Esophagus squamous epithelium (tissue), 4 donors: Measurements from ENCODE around the gene SMOC1.

Source experiments
- POLR2A ChIP-seq, 4 donors: fragments of 450-650 bp; IDR thresholded peaks; one replicate each; pipeline ENCODE4 v1.6.1; 2017; ENCODE audit warnings: antibody characterized with exemption in 4 of 4, mild to moderate bottlenecking in 4 of 4, moderate library complexity in 3 of 4
- TF ChIP-seq, protein P1 (sequence below), 6 experiments: fragments of 450-650 bp in 4 of 6; fragments of 200-600 bp in 2 of 6; sonication (generic) in 2 of 6; IDR thresholded peaks; one replicate each; pipeline ENCODE4 v1.5.1; 2016 to 2019; ENCODE audit warnings: antibody characterized with exemption in 6 of 6, mild to moderate bottlenecking in 4 of 6, moderate library complexity in 4 of 6

GRCh38 chr14:70032447-70032846 is 153.2 kb downstream of the SMOC1 start:
- TF ChIP-seq, protein P1, sequence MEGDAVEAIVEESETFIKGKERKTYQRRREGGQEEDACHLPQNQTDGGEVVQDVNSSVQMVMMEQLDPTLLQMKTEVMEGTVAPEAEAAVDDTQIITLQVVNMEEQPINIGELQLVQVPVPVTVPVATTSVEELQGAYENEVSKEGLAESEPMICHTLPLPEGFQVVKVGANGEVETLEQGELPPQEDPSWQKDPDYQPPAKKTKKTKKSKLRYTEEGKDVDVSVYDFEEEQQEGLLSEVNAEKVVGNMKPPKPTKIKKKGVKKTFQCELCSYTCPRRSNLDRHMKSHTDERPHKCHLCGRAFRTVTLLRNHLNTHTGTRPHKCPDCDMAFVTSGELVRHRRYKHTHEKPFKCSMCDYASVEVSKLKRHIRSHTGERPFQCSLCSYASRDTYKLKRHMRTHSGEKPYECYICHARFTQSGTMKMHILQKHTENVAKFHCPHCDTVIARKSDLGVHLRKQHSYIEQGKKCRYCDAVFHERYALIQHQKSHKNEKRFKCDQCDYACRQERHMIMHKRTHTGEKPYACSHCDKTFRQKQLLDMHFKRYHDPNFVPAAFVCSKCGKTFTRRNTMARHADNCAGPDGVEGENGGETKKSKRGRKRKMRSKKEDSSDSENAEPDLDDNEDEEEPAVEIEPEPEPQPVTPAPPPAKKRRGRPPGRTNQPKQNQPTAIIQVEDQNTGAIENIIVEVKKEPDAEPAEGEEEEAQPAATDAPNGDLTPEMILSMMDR (IDR thresholded peaks at IDR 0.05) = no peak
- TF ChIP-seq POLR2A (IDR thresholded peaks at IDR 0.05) = no peak
